NCI-H2227 (cell line): ENCODE data around the gene OR4C13.
"Not testable (repeated sequence)": the region's sequence is repeated elsewhere in the genome, so short reads cannot be mapped to it uniquely, and the experiment has no call there.

Experiments used
- DNase-seq: peaks from one replicate; lab custom pipeline; 2025; ENCODE audit not compliant: unreplicated experiment; lab: John Stamatoyannopoulos, UW

Gene OR4C13

DNA sequence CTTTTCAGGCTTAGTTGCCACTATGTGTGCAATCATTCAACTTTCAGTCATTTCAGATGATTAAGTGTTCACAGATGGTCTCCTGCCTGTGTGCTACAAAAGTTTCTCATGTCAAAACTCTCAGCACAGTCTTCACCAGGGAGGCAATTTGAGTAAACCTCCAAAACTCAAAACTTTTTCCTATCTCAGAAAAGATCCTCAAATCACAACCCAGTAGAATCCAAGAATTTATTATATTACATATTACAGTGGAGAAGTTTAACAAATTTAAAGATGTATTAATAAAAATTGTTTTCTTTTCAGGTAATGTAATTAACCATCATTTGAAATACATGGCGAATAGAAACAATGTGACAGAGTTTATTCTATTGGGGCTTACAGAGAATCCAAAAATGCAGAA lies at the start of gene OR4C13:
OR4C13 (plus strand) TSS at position 301 of the 400 bp plus-strand sequence; CDS start at position 333, 32 bp downstream.
- DNase-seq: no peak

DNA sequence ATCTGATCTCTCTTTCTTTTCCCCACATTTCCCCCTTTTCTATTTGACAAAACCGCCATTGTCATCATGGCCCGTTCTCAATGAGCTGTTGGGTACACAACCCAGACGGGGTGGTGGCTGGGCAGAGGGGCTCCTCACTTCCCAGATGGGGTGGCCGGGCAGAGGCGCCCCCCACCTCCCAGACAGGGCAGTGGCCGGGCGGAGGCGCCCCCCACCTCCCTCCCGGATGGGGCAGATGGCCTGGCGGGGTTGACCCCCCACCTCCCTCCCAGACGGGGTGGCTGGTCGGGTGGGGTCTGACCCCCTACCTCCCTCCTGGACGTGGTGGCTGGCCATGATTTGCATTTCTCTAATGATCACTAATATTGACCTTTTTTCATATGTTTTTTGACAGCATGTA lies 40.7 kb upstream of the OR4C13 start:
- not testable (repeated sequence) for DNase-seq

DNA sequence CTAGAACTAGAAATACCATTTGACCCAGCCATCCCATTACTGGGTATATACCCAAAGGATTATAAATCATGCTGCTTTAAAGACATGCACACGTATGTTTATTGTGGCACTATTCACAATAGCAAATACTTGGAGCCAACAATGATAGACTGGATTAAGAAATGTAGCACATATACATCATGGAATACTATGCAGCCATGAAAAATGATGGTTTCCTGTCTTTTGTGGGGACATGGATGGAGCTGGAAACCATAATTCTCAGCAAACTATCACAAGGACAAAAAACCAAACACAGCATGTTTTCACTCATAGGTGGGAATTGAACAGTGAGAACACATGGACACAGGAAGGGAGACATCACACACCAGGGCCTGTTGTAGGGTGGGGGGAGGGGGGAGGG lies 3.5 kb upstream of the OR4C13 start:
- DNase-seq: not testable (repeated sequence)

DNA sequence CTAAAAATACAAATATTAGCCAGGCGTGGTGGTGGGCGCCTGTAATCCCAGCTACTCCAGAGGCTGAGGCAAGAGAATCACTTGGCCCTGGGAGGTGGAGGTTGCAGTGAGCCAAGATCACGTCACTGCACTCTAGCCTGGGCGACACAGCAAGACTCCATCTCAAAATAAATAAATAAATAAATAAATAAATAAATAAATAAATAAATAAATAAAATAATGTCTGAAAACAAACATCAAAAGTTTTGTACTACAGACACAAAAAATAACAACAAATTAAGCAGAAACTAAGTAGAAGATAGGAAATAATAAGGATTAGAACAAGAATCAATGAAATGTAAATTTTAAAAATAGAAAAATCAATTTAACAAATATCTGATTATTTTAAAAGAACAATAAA lies 21.2 kb downstream of the OR4C13 start:
- DNase-seq: not testable (repeated sequence)

DNA sequence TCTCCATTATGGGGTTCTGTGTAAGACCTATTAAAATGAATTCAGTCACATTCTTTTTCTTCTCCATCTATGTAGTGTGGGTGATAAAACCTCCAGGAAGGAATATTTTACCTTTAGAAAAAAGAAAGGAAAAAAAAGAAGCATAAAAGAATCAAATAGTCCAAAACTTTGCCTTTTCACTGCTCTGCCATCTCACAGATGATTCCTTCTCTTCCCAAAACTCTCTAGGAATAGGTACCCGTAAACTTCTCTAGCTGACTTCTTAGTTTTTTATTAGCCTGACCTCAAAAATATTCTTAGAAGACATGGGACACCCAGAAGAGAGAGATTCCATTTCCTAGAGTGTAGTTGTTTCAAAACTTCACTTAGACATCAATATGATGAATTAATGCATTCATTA lies 30.2 kb downstream of the OR4C13 start, which contains the start of gene OR4C12:
OR4C12 (minus strand) TSS at position 101 of the 400 bp plus-strand sequence; CDS start at position 67, 34 bp downstream.
- DNase-seq: not testable (repeated sequence)

DNA sequence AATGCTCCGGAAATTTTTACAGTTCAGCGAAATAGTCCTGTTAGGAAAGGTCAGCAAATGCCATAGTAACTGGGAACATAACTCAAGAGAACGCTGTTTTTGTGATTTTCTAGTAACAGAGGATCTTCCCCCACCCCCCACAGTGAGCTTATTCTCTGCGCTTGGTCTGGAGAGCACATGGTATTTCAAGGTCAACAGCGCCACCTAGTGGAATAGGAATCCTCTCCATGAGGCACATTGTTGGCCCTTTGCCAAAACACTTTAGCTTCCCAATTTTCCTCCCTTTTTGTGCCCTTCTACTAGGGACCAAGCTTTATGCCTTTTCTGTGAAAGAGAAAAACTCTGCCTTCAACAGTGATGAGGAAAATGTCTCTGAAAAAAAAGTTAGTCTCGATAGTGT lies 43.4 kb downstream of the OR4C13 start:
- peak; percentile 14 for DNase-seq
